GM12801 (cell line): ENCODE data around the gene GPR183.

ENCODE experiments used
- TF ChIP-seq, protein P1 (sequence below): IDR thresholded peaks from one replicate; pipeline ENCODE4 v1.5.1; 2011; ENCODE audit warnings: control low read depth; ENCODE audit not compliant: insufficient read length; ENCODE audit errors: extremely low read depth

The GPR183 gene

DNA sequence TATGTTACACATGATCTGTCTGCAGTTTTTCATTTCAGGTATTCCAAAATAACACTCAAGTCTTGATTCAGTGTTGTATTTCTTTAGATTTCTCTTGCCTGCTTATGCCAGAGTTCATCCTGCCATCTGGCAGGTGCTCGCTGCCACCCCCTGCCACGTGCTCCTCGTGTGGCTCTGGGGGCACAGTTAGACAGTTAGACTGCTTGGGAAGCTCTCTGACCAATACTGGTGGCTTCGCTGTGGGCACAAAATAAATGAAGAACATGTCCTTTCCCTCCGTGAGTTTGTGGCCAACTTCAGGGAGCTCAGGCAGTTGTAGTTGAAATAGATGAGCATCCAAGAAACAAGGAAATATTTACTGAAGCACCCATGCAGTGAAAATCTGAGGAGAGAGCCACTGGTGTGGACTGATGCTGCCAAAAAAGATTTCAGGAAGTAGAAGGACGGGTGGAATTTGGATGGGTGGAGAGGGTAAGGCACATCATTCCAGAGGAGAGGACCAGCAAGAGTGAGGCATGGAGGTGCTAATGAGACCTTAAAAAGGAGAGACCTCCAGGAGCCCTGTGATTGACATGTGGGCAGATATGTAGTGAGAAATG lies 37.5 kb upstream of the GPR183 start:
- TF ChIP-seq, protein P1, sequence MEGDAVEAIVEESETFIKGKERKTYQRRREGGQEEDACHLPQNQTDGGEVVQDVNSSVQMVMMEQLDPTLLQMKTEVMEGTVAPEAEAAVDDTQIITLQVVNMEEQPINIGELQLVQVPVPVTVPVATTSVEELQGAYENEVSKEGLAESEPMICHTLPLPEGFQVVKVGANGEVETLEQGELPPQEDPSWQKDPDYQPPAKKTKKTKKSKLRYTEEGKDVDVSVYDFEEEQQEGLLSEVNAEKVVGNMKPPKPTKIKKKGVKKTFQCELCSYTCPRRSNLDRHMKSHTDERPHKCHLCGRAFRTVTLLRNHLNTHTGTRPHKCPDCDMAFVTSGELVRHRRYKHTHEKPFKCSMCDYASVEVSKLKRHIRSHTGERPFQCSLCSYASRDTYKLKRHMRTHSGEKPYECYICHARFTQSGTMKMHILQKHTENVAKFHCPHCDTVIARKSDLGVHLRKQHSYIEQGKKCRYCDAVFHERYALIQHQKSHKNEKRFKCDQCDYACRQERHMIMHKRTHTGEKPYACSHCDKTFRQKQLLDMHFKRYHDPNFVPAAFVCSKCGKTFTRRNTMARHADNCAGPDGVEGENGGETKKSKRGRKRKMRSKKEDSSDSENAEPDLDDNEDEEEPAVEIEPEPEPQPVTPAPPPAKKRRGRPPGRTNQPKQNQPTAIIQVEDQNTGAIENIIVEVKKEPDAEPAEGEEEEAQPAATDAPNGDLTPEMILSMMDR, result no peak

DNA sequence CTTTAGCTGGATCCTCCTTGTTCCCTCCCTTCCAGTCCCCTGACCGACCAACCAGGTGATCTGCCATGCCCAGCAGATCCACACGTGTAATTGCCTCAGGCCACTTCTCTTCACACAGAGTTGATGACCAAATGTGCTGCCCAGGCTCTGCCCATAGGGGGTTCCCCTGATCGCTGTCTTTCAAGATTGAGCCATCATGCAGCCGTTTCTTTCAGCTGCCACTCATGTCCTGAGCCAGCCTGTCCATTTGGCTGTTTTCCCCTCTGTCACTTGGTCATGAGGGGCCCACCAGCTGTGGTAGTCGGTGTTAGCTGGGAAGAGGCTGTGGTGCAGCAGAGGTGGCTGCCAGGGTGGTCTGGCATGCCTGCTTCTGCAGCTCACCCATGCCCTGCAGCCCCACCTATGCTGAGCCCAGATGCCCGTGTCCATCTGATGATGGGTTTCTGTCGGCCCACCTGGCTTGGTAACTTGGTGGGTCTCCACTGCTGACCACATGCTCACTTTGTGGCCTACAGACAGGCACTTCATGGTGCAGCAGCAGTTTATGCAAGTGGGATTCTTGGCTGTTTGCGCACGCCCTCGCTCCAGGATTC lies 35.6 kb upstream of the GPR183 start:
- TF ChIP-seq, protein P1, result no peak

DNA sequence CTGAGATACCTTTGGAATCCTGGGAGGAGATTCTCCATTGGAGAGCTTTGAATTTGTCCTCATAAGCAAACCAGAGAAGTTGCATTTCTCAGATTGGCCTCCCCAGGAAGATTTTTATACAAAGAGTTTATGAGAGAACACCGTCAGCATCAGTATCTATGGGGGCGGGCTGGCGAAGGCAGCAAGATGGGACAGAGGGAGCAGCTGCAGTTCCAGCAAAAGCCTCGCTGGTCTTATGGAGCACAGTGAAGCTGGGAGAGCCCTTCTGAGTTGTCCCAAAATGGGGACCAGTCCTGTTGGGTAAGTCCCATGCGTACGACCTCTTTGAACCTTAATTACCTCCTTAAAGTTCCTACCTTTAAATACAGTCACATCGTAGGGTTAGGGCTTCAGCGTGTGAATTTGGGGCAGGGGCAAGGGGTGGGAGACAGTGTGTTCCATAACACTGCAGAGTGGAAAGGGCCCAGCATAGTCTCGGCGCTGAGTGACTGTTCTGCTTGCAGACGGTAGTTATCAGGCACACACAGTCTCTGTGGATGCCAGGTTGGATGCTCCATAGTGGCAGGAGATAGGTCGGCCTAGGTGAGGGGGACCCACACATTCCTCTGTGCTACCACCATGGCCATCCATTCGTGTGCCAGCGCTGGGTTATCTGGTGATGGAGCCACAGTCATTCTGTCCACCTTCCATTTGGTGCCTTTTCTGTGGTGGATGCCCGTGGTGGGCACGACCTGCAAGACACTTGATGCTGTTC lies 34.9 kb upstream of the GPR183 start:
- TF ChIP-seq, protein P1, result no peak

DNA sequence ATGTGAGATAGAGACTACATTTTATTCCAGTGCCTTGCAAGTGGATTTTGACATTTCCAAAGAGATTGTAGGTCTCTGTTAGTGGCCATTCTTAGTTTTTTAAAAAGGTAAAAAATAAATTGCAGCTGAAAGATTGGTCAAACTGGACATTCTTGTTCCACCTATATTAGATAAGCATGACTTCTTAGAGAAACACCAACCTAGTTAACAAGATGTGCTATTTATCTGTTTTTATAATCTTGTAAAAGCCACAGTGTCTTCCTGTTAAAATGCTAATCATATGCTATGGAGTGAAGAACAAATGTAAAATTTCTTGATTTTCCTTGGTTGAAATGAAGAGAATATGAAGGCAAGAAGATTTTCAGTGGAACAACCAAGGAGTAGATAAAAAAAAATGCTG lies 33.4 kb upstream of the GPR183 start:
- TF ChIP-seq, protein P1, result no peak

DNA sequence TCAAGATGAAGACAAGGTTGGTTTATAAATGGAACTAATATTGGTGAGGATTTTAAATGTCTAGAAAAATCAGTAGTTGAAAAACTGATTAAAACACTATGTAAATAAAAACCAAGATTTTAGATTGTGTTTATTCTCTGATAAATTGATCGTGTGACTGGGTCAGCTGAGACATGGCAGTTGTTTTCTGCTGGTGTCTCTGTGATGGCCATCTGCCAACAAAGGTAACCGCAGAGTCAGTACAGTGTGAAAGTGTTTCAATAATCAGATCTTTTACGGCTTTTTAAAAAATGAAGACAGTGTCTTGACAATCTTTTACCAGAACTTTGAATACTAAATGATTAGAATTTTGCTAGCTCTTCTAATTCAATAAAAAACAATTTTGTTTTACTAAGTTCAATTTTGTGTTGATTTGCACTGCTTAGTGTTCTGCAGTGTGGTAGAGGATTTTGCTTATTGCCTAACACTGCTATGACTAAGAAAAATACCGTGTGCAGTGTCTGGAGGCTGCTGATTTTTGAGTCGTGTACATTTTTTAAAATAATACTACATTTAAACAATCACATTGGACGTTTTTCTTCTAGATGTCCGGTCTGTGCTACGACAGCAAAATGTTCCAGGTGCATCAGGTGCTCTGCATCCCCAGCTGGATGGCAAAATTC lies 32.7 kb upstream of the GPR183 start:
- TF ChIP-seq, protein P1, result no peak

DNA sequence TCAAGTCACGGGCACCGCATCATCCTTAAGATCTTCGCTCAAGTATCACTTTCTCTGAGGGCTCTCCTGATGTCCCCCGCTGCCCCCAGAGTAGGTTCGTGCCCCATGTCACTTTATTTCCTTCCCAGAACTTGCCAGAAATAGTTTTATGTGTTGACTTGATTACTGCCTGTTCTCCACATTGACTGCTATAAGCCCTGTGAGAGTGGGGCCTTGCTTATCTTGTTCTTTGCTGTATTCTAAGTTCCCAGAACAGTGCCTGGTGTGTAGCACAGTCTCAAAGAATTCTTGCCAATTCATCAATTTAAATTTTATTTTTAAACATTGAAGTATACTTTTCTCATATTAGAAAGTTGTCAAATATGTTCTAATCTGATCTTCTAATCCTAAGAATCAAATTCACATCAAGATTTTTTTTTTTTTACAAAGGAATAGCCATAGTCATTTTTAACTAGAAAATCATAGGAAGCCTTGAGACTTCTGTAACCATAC lies 32.1 kb upstream of the GPR183 start:
- TF ChIP-seq, protein P1, result no peak

DNA sequence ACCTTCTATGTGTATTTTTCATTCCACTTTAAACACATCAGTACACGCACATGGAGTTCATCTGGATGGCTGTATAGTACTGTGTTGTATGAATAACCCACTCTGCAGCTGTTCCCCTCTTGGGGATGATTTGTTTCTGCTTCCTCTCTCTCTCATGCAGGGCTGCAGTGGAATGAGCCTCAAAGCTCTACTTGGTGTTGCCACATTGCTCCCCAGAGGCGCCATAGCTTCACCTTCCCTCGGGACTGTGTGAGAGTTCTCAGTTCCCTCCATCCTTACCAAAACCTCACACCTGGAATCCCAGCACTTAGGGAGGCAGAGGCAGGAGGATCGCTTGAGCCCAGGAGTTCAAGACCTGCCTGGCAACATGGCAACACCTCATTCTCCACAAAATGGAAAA lies 28.4 kb upstream of the GPR183 start:
- TF ChIP-seq, protein P1, result no peak
